HG02870 (cell line): ENCODE data around the gene NPR2.

Source experiments
- ATAC-seq: cut with Tn5 transposase; IDR thresholded peaks from one replicate; pipeline ENCODE4 v1.9.1; 2021; ENCODE audit warnings: mild to moderate bottlenecking, moderate library complexity; ENCODE audit not compliant: unreplicated experiment

NPR2 gene

DNA sequence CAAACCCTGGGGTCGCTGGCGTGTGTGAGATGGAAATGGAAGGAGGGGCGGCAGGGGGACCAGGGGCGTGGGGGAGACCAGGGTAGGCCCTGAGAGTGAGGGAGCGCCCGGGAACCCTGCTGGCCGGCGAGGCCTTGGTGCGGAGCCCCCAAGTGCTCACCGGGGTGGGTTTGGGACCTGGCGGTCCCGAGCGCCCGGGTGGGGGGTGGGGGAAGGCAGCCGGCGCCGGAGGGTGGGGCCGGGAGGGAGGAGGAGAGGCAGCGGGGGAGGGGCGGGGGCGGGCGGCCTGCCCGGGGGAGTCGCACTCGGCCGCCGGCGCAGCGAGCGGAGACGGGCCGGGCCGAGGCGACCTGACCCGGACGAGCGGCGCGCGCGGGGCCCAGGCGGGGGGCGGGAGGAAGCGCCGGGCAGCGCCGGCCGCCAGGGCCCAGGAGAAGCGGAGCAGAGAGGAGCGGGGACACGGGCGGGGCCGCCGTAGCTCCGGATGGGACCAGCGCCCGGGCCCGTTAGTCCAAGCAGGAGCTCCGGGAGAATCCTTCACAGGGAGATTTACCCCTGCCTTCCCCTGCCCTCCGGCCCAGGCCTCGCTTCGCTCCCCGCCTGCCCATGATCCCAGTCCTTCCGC is at the start of gene NPR2:
Gene NPR2 (plus strand): TSS at position 295 of the 625 bp plus-strand sequence. CDS start 818 bp downstream, outside the sequence.
- no peak for ATAC-seq

DNA sequence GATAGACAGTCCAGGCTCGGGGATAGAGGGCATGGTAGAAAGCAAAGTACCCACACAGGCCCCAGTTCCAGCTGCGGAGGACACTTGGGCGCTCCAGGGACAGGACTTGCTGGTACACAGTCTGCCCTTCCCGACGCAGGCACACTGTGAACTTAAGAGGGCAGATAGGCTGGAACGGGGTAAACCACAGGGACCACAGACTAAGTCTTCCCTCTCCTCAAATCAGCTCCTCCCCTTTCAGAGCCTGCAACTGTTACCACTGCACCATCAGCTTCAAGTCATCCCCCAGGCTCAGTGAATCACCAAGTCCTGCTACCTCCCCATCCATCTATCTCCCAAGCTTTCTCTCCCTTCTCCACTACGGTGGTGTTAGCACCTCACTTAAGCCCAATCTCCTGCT is 49.7 kb upstream of the NPR2 start:
- ATAC-seq: no peak

DNA sequence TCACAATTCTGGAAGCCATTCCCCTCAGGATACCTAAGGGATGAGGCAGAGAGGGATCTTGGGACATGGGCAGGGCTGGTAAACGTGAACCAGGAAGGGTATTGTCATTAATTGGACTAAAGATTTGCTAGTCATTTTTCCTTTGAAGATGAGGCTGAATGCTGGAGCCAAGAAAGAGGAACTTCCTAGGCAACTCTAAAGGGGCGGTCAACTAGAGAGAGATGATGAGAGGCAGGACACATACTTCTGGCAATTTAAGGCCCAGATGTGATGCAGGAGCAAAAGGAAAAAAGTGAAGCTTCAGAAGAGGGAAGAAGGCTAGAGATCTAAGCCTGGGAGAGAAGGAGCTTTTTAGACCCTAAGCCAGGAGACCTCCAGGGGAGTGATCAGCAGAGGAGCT is 47.9 kb upstream of the NPR2 start:
- no peak for ATAC-seq

DNA sequence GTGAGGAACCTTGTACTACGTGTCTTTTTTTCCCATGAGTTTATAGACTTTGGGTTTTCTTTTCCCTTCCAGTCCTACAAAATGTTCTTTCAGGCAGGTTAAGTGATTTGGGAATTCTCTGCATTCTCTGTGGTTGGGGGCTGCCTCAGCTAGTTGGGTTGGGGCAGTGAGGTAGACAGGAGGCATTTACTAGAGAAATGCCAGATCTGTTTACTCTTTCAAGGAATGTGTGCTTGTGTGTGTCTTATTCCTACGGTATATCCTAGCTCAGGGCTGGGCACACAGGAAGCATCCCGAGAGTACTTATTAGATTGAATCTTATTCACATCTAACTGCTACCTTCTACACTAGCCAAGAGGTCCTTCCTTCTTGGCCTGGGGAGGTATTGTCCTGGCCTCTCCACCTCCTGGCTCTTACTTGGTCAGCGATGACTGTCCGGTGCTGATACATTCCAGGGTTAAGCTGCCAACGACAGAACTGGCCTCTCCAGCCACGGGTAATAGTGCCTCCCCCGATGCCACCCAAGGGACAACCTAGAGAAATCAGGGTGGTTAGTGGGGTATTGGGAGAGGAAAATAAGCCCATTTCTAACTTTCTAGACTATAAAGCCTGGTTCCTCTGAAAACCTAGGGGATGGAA is 47.4 kb upstream of the NPR2 start:
- no peak for ATAC-seq

DNA sequence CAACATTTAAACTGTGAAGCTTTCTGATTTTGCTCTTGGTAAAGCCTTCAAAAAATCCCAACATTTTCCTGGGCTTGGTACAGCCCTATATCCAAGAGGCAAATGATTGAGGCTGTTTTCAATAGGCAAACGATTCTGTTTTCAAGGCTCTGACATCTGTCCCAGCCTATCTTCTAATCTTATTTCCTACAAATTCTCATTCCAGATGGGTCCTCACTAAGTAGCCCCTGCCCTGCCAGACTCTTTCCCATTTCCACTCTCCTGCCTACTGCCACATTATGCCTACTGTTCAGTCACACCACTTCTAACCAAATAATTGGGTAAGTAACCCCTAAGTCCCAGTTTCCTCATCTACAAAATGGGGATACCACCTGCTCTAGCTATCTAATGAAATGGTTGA is 45.8 kb upstream of the NPR2 start:
- ATAC-seq: no peak

DNA sequence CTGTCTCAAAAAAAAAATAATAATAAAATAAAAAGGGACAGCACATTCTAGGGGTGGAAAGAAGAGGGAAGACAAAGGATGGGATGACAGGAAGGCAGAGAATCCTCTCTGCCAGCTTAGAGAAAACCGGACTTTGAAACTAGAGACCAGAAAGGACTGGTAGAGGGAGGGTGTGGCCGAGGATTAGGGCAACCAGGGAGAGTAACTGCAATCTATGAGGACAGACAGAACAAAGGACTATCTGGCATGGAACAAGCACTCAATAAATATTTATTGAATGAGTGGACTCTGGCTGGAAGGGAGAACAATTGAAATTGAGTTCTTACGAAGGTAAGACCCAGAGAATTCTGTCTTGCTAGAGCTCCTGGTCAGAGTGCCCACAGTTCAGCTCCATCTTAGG is 44.8 kb upstream of the NPR2 start:
- ATAC-seq: no peak

DNA sequence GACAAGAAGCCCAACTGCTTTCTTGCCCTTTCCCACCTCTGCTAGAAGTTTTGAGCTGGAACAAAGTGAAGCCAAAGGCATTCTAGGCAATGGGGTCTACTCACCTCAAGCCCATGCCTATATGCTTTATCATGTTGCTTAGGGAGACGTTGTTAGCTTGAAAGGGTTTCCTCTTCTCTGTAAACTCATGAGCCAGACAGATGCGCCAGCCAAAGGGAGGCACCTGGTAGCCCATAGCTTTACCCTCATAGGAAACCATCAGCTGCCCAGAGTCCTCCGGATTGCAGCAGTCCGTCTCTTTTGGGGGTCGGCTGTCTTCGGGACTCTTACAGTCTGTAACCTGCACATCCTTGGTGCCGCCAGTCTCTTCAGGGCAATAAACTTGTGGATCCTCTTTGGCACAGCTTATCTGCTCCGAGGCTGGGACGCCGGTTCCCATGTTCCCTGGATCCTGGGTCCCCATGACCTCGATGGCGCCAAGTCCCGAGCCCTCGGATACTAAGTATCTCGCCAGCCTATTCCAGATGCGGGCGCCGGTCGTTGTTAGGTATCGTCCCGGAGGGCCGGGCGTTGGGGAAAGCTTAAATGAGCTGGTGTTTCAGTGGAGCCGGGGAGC is 43.0 kb upstream of the NPR2 start:
- ATAC-seq: no peak

DNA sequence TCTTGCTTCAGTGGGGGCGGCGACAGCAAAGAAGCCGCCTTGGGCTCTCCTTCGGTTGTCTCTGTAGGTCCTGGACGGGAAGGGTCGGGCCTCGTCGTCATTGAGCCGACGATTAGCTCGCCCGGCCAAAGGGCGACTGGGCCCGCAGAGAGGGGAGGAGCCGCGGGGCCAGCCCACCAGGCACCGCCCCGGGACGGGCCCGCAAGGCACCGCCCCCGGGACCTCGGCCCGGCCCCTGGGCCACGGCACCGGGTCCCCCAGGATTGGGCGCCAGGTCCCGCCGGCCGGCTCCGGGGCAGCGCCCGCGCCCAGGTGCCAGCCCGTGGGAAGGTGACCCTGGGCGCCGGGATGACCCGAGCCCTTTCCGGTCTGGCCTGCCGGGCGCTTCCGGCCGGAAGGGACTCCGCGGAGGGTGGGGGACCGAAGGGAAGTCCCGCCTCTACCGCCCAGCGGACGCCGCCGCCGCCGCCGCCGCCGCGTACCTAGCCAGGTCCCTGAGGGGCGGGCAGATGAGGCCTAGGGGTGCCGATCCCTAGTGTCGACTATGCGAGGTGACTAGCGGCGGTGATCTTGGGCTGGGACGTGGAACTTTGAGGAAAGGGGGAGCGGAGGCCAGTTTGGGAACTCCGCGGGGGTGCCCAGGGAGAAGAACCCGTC is 42.4 kb upstream of the NPR2 start, which contains the start of the genes GBA2 and RGP1:
Gene GBA2 (minus strand): TSS at position 371 of the 657 bp plus-strand sequence. CDS start 524 bp downstream, outside the sequence.
Gene RGP1 (plus strand): TSS at position 430 of the 657 bp plus-strand sequence. CDS start 469 bp downstream, outside the sequence.
- peak; percentile 71 for ATAC-seq

DNA sequence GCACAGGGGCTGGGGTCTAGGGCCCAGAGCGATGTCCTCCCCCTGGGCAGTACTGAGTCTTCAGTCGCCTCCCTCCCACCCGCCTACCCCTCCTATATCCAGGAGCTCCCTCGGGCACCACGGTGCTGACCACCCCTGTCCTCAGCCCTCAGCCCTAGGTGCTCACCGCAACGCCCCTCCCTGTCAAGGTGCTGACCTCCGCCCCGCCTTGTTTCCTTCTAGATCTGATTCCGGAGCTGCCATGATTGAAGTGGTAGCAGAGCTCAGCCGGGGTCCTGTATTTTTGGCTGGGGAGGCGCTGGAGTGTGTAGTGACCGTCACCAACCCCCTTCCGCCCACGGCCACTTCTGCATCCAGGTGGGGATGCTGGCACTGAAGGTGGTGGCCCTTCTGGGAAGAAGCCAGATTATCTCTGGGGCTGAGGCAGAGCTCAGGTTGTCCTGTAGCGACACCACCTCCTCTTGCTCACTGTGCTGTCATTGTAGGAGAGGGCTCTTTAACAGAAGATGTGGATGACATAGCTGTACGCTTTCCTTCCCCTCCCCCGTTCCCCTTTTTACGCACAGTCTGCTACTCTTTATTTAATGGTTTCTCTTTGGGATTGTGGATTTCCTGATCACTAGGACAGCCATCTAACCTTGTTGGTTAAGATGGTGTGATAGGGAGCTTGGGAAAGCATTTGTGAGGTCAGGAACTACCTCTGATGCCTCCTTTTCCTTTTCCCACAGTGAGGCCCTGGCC is 41.7 kb upstream of the NPR2 start:
- ATAC-seq: peak; percentile 30

DNA sequence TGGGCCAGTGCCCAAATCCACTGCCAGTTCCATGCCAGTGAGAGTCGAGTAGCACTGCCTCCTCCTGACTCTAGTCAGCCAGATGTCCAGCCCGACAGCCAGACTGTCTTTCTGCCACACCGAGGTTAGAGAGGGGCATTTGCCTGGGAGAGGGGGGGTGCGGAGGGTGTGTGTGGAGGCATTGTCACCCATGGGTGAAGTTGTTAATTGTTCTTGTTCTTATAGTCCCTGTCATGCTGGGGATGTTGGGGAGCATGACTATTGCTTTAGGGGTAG is 41.2 kb upstream of the NPR2 start:
- ATAC-seq: no peak

DNA sequence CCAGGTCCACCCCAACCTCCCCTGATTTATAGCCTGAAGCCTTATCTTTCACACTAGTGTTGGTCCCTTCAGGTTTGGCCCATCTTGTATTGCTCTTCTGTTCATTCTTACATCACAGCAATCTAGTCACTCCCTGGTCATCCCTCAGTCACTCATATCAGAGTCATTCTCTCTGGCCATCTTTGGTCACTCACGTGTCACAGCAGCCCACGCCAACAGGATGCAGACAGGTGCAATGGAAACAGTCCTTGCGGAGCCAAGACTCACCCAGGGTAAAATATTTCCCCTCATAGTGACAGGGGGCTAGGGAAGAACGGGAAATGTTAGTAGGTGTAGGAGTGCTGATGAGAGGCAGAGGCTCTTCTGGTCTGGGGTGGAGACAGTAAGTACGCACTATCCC is 37.9 kb upstream of the NPR2 start:
- ATAC-seq: no peak

DNA sequence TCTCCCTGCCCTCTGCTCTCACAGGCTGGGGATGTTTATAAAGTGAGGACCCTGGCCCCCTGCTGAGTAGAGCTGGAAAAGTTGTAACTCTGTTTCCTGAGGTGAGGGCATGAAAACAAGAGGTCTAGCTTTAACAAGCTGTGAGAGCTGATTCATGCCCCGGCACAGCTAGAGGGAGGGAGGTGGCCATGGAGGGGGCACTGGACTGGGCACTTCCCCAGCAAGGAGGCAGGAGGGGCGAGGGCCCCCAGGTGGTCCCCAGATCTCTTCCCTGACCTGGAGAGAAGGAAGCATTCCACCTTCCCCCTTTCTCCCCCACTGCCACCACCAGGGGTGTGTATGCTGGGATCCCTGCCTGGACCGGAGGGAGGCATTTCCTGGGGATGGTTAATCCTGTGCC is 37.1 kb upstream of the NPR2 start, which contains the start of gene MSMP:
Gene MSMP (minus strand): TSS at position 13 of the 400 bp plus-strand sequence. CDS start 147 bp downstream, outside the sequence.
- ATAC-seq: no peak

DNA sequence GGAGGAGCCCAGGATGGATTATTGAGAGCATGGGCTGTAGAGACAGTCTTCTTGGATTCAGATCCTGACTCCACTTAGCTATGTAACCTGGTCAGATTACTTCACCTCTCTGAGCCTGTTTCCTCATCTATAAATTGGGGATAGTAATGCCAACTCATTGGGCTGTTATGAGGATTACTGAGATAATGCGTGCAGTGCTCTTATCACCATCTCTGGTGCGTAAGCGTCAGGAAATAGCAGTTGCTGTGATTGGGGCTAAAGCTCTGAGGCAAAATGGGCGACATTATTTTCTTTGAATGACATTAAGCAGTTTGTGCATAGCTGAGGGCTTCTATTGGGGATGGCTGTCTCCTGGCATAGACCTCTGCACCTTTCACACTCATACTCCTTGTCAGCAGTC is 36.3 kb upstream of the NPR2 start:
- no peak for ATAC-seq

DNA sequence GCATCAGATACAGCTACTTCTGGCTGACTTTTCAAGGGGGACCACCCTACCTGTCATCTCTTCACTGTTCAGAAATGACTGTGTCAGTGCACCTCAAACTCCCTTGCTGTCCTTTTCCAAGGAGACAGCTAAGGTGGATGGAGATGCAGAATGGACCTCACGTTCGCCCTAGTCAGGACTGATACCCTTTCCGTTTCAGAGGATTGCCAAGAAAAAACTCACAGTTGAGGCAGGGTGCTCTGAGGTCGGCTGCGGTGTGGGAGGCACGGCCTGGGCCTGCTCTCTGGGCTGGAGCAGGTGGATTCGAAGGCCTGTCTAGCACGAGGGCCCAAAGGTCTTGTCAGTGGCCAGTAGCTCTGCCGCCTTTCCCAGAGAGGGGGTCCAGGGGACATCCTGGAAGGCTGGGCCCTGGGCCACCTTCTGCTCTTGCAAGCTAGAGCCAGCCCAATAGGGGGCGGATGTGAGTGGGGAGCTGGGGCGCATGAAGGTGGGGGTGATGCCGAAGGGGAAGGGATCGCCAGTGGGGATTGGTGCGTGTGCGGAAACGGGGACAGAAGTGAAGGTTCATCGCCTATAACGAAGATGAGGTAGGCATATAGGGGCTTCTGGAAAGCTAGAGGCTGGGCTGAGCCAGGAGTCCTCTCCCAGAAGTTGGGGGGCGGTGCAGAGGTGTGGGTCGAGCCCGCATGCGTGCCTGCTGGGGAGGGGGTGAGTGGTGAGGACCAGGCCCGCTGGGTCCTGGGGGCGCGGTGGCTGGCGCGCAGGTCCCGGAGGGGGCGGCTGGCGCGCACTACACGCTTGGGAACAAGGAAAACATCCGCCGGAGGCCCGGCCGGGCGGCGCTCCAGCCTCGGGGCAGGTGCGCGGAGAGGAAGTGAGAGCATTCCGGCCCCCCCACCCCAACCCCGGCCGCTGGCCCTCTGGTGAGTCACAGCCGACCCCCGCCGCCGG is 34.8 kb upstream of the NPR2 start:
- peak; percentile 59 for ATAC-seq

DNA sequence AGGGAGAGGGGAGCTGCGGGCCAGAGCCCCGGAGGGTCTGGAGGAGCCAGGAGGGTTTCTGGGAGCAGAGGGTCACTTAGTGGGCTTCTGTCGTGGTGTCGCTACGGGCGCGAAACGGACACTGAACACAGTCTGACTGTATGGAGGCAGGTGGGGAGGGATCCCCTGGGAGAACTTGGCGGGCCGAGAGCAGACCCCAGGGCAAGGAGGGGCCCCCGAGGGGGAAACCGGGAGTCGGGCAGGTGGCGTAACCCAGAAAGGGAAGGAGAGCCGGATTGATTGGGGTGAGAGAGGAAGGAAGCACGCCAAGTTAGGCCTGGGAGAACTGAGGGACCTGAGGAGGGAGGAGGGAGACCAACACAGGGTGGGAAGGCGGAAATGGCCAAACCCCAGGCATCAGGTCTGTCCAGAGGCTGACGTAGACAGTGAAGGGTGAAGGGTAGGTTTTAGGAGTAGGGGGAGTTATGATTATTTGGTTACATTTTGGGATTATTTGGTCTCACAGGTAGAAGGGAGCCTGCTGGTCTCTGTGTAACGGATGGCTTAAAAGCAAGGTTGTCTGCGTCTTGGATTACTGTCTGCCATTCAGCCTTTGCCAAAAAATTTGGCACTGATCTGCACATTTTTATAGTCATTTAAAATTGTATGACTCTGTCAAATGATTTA is 34.0 kb upstream of the NPR2 start:
- peak; percentile 42 for ATAC-seq

DNA sequence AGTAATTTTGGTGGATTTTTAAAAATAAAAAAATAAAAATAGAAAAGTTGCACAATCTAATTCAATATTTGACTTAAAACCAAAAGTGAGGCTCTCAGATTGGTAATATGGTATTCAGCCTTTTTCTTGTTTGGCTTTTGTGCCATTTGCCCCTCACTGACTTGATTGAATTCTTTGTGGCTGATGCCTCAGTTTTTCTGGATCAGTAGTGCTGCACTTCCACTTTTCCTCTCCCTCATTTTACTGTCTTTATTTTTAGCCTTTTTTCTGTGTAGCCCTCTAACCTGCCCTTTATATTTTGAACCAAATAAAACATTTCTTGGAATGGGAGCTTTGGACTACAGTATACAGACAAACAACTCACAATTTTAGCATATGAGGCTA is 33.5 kb upstream of the NPR2 start:
- ATAC-seq: no peak

DNA sequence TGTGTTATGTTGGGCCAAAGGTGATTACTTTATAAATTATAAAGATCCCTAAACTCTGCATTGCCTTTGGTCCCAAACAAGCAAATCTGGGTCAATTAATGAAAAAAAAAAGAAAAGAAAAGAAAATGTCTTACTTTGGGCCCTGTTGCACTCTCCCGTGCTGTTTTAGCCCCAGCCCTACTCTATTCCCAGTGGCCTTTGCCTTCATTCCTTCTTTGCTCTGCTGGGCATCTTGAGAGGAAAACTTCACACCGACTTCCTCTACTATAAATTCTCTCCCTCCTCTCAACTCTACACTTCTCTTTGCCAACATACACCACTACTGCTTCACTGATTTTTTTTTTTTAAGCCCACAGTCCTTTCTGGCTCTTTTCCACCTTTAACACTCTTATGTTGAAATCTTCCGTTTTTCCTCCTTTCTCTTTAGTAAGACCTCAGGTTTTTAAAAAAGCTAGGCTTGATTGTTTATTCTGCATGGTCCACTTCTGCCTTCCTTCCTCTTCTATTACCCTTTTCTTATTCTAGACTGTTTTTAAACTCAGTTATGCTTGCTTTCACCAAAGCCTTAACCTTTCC is 32.8 kb upstream of the NPR2 start:
- ATAC-seq: no peak

DNA sequence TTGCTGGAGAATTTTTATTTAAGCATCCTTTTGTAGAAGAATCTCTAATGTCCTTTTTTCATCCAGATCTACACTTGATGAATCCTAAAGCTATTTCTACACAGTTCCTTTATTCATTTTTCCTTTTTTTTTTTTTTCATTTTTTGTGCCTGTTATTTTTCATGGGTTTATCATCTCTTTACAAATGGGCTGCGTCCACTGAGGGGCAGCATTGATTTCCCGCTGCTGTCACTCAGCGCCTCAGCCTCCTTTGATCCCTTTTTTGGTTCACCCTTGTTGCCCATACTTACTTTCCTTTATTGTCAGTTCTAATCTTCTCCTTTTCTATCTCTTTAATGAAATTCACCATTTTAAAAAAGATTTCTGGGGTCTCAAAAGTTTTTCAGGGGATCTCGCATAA is 31.6 kb upstream of the NPR2 start:
- ATAC-seq: no peak

DNA sequence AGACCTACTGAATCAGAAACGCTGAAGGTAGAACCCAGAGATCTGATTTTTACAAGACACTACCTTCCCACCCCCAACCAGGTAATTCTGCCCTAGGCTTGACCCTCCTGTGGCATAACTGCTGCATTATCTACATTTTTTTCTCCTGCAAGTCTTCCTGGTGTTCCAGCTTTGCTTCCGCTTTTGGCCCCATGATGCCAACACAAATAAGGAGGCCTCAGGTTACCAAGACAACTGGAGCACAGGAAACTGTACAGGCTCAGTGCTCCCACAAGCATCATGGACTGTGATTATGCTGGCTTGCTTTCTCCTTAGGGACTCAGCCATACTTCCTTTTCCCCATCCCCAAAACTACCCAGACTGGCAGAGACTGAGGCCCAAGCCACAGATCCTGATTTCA is 30.7 kb upstream of the NPR2 start:
- ATAC-seq: no peak
